ENCODE results near the gene KCNQ5.

DNA sequence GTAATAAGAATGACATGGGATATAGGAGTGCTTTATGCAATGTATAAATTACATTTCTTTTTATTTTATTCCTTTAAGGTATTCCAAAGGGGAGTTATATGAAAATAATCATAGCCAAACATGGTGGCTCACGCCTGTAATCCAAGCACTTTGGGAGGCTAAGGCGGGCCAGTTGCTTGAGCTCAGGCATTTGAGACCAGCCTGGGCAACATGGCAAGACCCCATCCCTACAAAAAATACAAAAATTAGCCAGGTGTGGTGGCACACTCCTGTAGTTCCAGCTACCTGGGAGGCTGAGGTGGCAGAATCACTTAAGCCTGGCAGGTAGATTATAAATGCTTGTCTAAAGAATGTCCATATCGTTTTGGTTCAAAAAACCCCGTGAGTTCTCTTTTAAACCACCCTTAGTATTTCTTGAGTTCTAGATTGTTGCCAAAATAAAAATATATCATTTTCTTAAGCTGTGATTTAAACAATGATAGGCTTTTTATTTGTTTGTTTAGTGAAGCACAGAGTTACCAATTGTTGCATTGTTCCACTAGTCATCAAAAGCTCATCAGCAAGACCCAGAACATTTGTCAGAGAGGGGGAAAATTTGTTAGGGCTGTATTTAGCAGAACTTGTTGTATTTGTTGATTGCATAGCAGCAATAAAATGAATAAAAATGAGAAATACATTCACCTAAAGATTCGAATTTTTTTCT lies 457.2 kb downstream of the KCNQ5 start:
- TF ChIP-seq POLR2AphosphoS5 (IDR thresholded peaks at IDR 0.05; ENCODE audit: borderline replicate concordance, low read depth, low read length), result no peak
- no peak for TF ChIP-seq EZH2 (IDR thresholded peaks at IDR 0.05)
